H1 (cell line): ENCODE data around the gene CDC26. TPM values are rescaled to one million over a fixed set of nuclear protein-coding genes. Genes with fewer than 3 reads are reported as not detected.

Experiments
- CTCF ChIA-PET: fragments of 300-600 bp; sonication (Branson Sonifier 250); formaldehyde crosslinking; loops from one replicate; lab custom pipeline; 2021; ENCODE audit not compliant: partially characterized antibody; lab: Charles Lee
- POLR2A ChIA-PET: fragments of 300-600 bp; sonication (Branson Sonifier 250); formaldehyde crosslinking; loops from one replicate; lab custom pipeline; 2021; ENCODE audit warnings: inconsistent platforms; ENCODE audit not compliant: partially characterized antibody; lab: Charles Lee
- DNase-seq, 2 experiments: peaks; one replicate each; pipeline versions ENCODE4 v3.0.0 to v3.0.0-alpha.2; 2010 to 2022; ENCODE audit warnings: low spot score in 2 of 2, low read depth in 1 of 2, mixed read lengths in 1 of 2
- FAIRE-seq: peaks from 2 replicates; lab custom pipeline; 2011; peaks lifted over from hg19 to GRCh38; lab: Jason Lieb, UNC
- H2AFZ ChIP-seq: 2 replicates; pipeline ENCODE4 v1.8.1; 2012; ENCODE audit warnings: low read length, inconsistent platforms
- H2AK5ac ChIP-seq: 2 replicates; pipeline ENCODE4 v1.6.1; 2013; ENCODE audit warnings: low read depth, low read length
- H2BK120ac ChIP-seq: replicated peaks from 2 replicates; pipeline ENCODE3; 2013; ENCODE audit warnings: low read depth, low read length, inconsistent platforms
- H2BK12ac ChIP-seq: 2 replicates; pipeline ENCODE4 v1.6.1; 2013; ENCODE audit warnings: low read depth, low read length
- H2BK15ac ChIP-seq: 2 replicates; pipeline ENCODE4 v1.6.1; 2013; ENCODE audit warnings: low read length
- H2BK20ac ChIP-seq: 2 replicates; pipeline ENCODE4 v1.6.1; 2013; ENCODE audit warnings: low read length
- H2BK5ac ChIP-seq: 2 replicates; pipeline ENCODE4 v1.6.1; 2013; ENCODE audit warnings: low read depth, low read length
- H3K14ac ChIP-seq: 2 replicates; pipeline ENCODE4 v1.6.1; 2013; ENCODE audit warnings: inconsistent platforms; ENCODE audit not compliant: insufficient read length
- H3K18ac ChIP-seq: 2 replicates; pipeline ENCODE4 v1.6.1; 2013; ENCODE audit warnings: low read length; ENCODE audit errors: extremely low read depth
- H3K23ac ChIP-seq: 2 replicates; pipeline ENCODE4 v1.6.1; 2013; ENCODE audit warnings: inconsistent platforms; ENCODE audit not compliant: insufficient read length
- H3K23me2 ChIP-seq: 2 replicates; pipeline ENCODE4 v1.6.1; 2013; ENCODE audit warnings: low read depth, low read length
- H3K27ac ChIP-seq: 2 replicates; pipeline ENCODE4 v1.6.1; 2011; ENCODE audit warnings: low read depth, low read length, inconsistent platforms
- H3K27me3 ChIP-seq, 4 experiments: replicated peaks in 1 of 4; 1 replicate in 1 of 4; 2 replicates in 3 of 4; pipeline versions ENCODE4 v1.6.1 to v1.8.1; 2011 to 2013; ENCODE audit warnings: low read length in 3 of 4, mild to moderate bottlenecking in 3 of 4, inconsistent platforms in 2 of 4, mixed read lengths in 2 of 4, moderate library complexity in 1 of 4; ENCODE audit not compliant: control insufficient read depth in 3 of 4, insufficient read depth in 3 of 4; ENCODE audit errors: extremely low read depth in 1 of 4
- H3K36me3 ChIP-seq, 4 experiments: 2 replicates each; pipeline versions ENCODE4 v1.6.1 to v1.8.1; 2011 to 2013; ENCODE audit warnings: mild to moderate bottlenecking in 4 of 4, low read length in 3 of 4, moderate library complexity in 2 of 4, control low read depth in 1 of 4, inconsistent platforms in 1 of 4; ENCODE audit not compliant: insufficient read depth in 4 of 4, control insufficient read depth in 2 of 4
- H3K4ac ChIP-seq: replicated peaks from 2 replicates; pipeline ENCODE3; 2013; ENCODE audit warnings: low read length, low read depth, mixed read lengths, inconsistent platforms; ENCODE audit not compliant: insufficient read length
- H3K4me1 ChIP-seq, 4 experiments: replicated peaks in 1 of 4; 1 replicate in 1 of 4; 2 replicates in 3 of 4; pipeline versions ENCODE4 v1.6.1 to v1.8.1; 2011 to 2013; ENCODE audit warnings: low read length in 3 of 4, inconsistent platforms in 2 of 4, mixed read lengths in 1 of 4; ENCODE audit not compliant: insufficient read depth in 4 of 4, control insufficient read depth in 3 of 4
- H3K4me2 ChIP-seq, 2 experiments: 2 replicates each; pipeline versions ENCODE4 v1.6.1 to v1.8.1; 2011 to 2013; ENCODE audit warnings: low read depth in 2 of 2, low read length in 2 of 2, control low read depth in 1 of 2, inconsistent platforms in 1 of 2, mild to moderate bottlenecking in 1 of 2; ENCODE audit not compliant: insufficient read depth in 1 of 2
- H3K4me3 ChIP-seq, 4 experiments: fragments of 200-600, 300-600 bp in 1 of 4; sonication (generic), shearing (Covaris generic), sonication (Bioruptor Twin) in 1 of 4; 2 replicates each; pipeline versions ENCODE4 v1.5.1 to v1.8.1; 2011 to 2016; ENCODE audit warnings: low read length in 4 of 4, low read depth in 3 of 4, control low read depth in 2 of 4, inconsistent platforms in 2 of 4, mild to moderate bottlenecking in 2 of 4, mixed read lengths in 1 of 4, moderate library complexity in 1 of 4; ENCODE audit not compliant: insufficient read depth in 2 of 4; ENCODE audit errors: extremely low read depth in 1 of 4
- H3K56ac ChIP-seq: replicated peaks from 2 replicates; pipeline ENCODE3; 2013; ENCODE audit warnings: low read depth, mild to moderate bottlenecking, mixed read lengths, low read length, inconsistent platforms; ENCODE audit not compliant: insufficient read length
- H3K79me1 ChIP-seq: 2 replicates; pipeline ENCODE4 v1.6.1; 2013; ENCODE audit warnings: low read depth, low read length, control low read depth
- H3K79me2 ChIP-seq, 2 experiments: 2 replicates each; pipeline versions ENCODE4 v1.6.1 to v1.8.1; 2012 to 2013; ENCODE audit warnings: low read length in 2 of 2, mild to moderate bottlenecking in 2 of 2, inconsistent platforms in 1 of 2; ENCODE audit not compliant: insufficient read depth in 2 of 2, control insufficient read depth in 1 of 2
- H3K9ac ChIP-seq, 4 experiments: replicated peaks in 1 of 4; 1 replicate in 1 of 4; 2 replicates in 3 of 4; pipeline versions ENCODE4 v1.6.1 to v1.8.1; 2011 to 2013; ENCODE audit warnings: low read depth in 3 of 4, low read length in 3 of 4, control low read depth in 2 of 4, mild to moderate bottlenecking in 2 of 4, moderate library complexity in 2 of 4, inconsistent platforms in 1 of 4; ENCODE audit errors: extremely low read depth in 1 of 4
- H3K9me3 ChIP-seq, 2 experiments: 2 replicates each; pipeline versions ENCODE4 v1.6.1 to v1.8.1; 2012 to 2013; ENCODE audit warnings: mild to moderate bottlenecking in 2 of 2, moderate library complexity in 2 of 2, control low read depth in 1 of 2, inconsistent platforms in 1 of 2, low read depth in 1 of 2, low read length in 1 of 2, mixed read lengths in 1 of 2; ENCODE audit not compliant: insufficient read depth in 2 of 2
- H4K20me1 ChIP-seq, 2 experiments: replicated peaks in 1 of 2; 2 replicates each; pipeline versions ENCODE3 to v1.8.1; 2011 to 2013; ENCODE audit warnings: inconsistent platforms in 2 of 2, low read length in 2 of 2, mild to moderate bottlenecking in 1 of 2; ENCODE audit not compliant: insufficient read depth in 2 of 2, control insufficient read depth in 1 of 2
- H4K5ac ChIP-seq: 2 replicates; pipeline ENCODE4 v1.6.1; 2013; ENCODE audit warnings: low read length, low read depth, mixed read lengths, inconsistent platforms; ENCODE audit not compliant: insufficient read length
- H4K8ac ChIP-seq: 2 replicates; pipeline ENCODE4 v1.8.0; 2013; ENCODE audit warnings: mild to moderate bottlenecking, moderate library complexity, low read length, inconsistent platforms; ENCODE audit not compliant: insufficient read depth; ENCODE audit errors: extremely low read depth
- H4K91ac ChIP-seq: replicated peaks from 2 replicates; pipeline ENCODE3; 2013; ENCODE audit warnings: low read length, mixed read lengths, inconsistent platforms; ENCODE audit not compliant: insufficient read length
- CHD1 ChIP-seq: IDR thresholded peaks from 2 replicates; pipeline ENCODE4 v1.6.1; 2012; ENCODE audit warnings: low read depth, low read length, improper control_type of control experiment
- CREB1 ChIP-seq: IDR thresholded peaks from 2 replicates; pipeline ENCODE4 v1.6.1; 2012; ENCODE audit warnings: inconsistent platforms
- JUND ChIP-seq: IDR thresholded peaks from 2 replicates; pipeline ENCODE4 v1.6.1; 2011; ENCODE audit warnings: mild to moderate bottlenecking, improper control_type of control experiment, low read length
- SIN3A ChIP-seq, 2 experiments: IDR thresholded peaks in 1 of 2; conservative IDR thresholded peaks in 1 of 2; 2 replicates each; pipeline ENCODE4 v1.6.1; 2011 to 2012; ENCODE audit warnings: low read length in 2 of 2, improper control_type of control experiment in 1 of 2, low read depth in 1 of 2, mild to moderate bottlenecking in 1 of 2
- TAF7 ChIP-seq: optimal IDR thresholded peaks from 2 replicates; pipeline ENCODE3; 2011; ENCODE audit warnings: low read depth, mild to moderate bottlenecking, inconsistent platforms, low read length, moderate library complexity, borderline replicate concordance
- TEAD4 ChIP-seq: IDR thresholded peaks from 2 replicates; pipeline ENCODE4 v1.6.1; 2012; ENCODE audit warnings: low read depth, low read length, inconsistent platforms, mixed read lengths
- ZNF274 ChIP-seq: IDR thresholded peaks from 2 replicates; pipeline ENCODE4 v1.7.0; 2012; ENCODE audit warnings: low read length, borderline replicate concordance; ENCODE audit errors: extremely low read depth
- polyA plus RNA-seq, 7 experiments: library from polyadenylated mRNA; depleted of rRNA in 3 of 7; stranded (reverse) in 5 of 7; unstranded in 2 of 7; fragments of >200 nt in 5 of 7; fragments of 200-250 nt in 2 of 7; gene quantifications; 1 replicate in 5 of 7; 2 replicates in 1 of 7; 4 replicates in 1 of 7; pipeline versions ENCODE4 v1.2.1 to v1.2.3, GENCODE V29; 2011 to 2013; ENCODE audit warnings: missing spikeins in 2 of 7, mixed read lengths in 2 of 7
- total RNA-seq: library from RNA; stranded (reverse); fragmentation: NEBNext Ultra II Directional; extraction: Animal tissue kit (Norgen Biotek cat#: 25700); gene quantifications from 2 replicates; pipeline ENCODE4 v1.2.1, GENCODE V29; 2021

CDC26 gene
- total and polyA plus RNA-seq, 2 of the 8 experiments (the other 6 are each of a cell fraction or from before 2014, with no cell fraction given): 31.5 to 41.9 TPM

GRCh38 chr9:113247640-113248039, 27.7 kb downstream of the CDC26 start:
- H3K23me2 ChIP-seq: no peaks in the 10 kb centered on the region
- H2BK5ac ChIP-seq: no peak overlapping the region
- no peak overlapping the region for H3K4me2 ChIP-seq
- H4K8ac ChIP-seq: no peak overlapping the region
- no peak overlapping the region for H4K5ac ChIP-seq
- H3K79me1 ChIP-seq: no peaks in the 10 kb centered on the region; the same call in 1 of the 2 replicates
- no peak for TF ChIP-seq SIN3A (conservative IDR thresholded peaks at IDR 0.05 in 1 of 2, IDR thresholded peaks at IDR 0.05 in 1 of 2; ENCODE audit: low read depth in 1 of 2, low read length in 2 of 2)
- TF ChIP-seq CREB1: no peak
- no peak for TF ChIP-seq CHD1
- no peak for TF ChIP-seq ZNF274
- no peak for TF ChIP-seq JUND
- no peak for TF ChIP-seq TEAD4
- no peak for TF ChIP-seq TAF7
- H3K4ac ChIP-seq: no peak overlapping the region
- FAIRE-seq: no peak
- no peak overlapping the region for H4K91ac ChIP-seq
- ChIA-PET POLR2A (no interaction called here), CTCF (no interaction called here)
- no peak for DNase-seq
- no peak overlapping the region for H2AFZ ChIP-seq
- H3K36me3 ChIP-seq: no peaks in the 10 kb centered on the region; a peak in 1 of 8 replicates
- no peak overlapping the region for H3K27ac ChIP-seq
- no peak overlapping the region for H3K56ac ChIP-seq
- H2AK5ac ChIP-seq: no peak overlapping the region
- H3K27me3 ChIP-seq: no peaks in the 10 kb centered on the region
- no peaks in the 10 kb centered on the region for H3K4me1 ChIP-seq
- no peak overlapping the region for H3K14ac ChIP-seq
- no peak overlapping the region for H3K18ac ChIP-seq
- H4K20me1 ChIP-seq: peaks cover 0 to 1% of the 10 kb centered on the region in 2 experiments
- no peak overlapping the region for H2BK12ac ChIP-seq
- H3K79me2 ChIP-seq: no peaks in the 10 kb centered on the region
- no peaks in the 10 kb centered on the region for H3K9me3 ChIP-seq
- H2BK120ac ChIP-seq: no peak overlapping the region
- no peak overlapping the region for H3K4me3 ChIP-seq
- H2BK15ac ChIP-seq: no peak overlapping the region
- no peak overlapping the region for H2BK20ac ChIP-seq
- H3K9ac ChIP-seq: no peak overlapping the region
- no peak overlapping the region for H3K23ac ChIP-seq
